ENCODE data around the gene CFAP65. TPM values are rescaled to one million over a fixed set of nuclear protein-coding genes. Genes with fewer than 3 reads are reported as not detected.

The CFAP65 gene
- total and polyA plus RNA-seq, 9 donors: 0.05 to 0.54 TPM; not detected in 7

- Histone ChIP-seq H3K4me3 (ENCODE audit: low read length) (no peak overlapping the region), H3K27me3 (ENCODE audit: control insufficient read depth, insufficient read depth, low read length) (no peaks in the 10 kb centered on the region), H3K27ac (ENCODE audit: low read length) (no peak overlapping the region), H3K36me3 (ENCODE audit: control insufficient read depth, insufficient read depth, low read length) (peaks cover 24% of the 10 kb centered on the region), H3K4me1 (ENCODE audit: control insufficient read depth, insufficient read depth, low read length) (peaks cover 3% of the 10 kb centered on the region), H3K9me3 (replicated peaks; ENCODE audit: control insufficient read depth, low read depth, low read length) (no peaks in the 10 kb centered on the region)
- no CpG with 5 or more reads among the region's 2 CpGs for WGBS (ENCODE audit: insufficient coverage)
- no peak for DNase-seq
Observed at GRCh38 chr2:219079417-219079816, 38.1 kb upstream of the CFAP65 start.

GRCh38 chr2:219078951-219079350 is 37.6 kb upstream of the CFAP65 start:
- no peak for DNase-seq
- no peaks in the 10 kb centered on the region for H3K9me3 ChIP-seq (replicated peaks; ENCODE audit: control insufficient read depth, low read depth, low read length)

GRCh38 chr2:219078126-219078525 is 36.8 kb upstream of the CFAP65 start:
- WGBS (ENCODE audit: insufficient coverage): no CpG with 5 or more reads among the region's 3 CpGs
- H3K27me3 ChIP-seq (ENCODE audit: control insufficient read depth, insufficient read depth, low read length): no peaks in the 10 kb centered on the region
- H3K27ac ChIP-seq (ENCODE audit: low read length): no peak overlapping the region
- DNase-seq: no peak
- no peaks in the 10 kb centered on the region for H3K9me3 ChIP-seq (replicated peaks; ENCODE audit: control insufficient read depth, low read depth, low read length)
- peaks cover 24% of the 10 kb centered on the region for H3K36me3 ChIP-seq (ENCODE audit: control insufficient read depth, insufficient read depth, low read length)
- no peak overlapping the region for H3K4me3 ChIP-seq (ENCODE audit: low read length)
- peaks cover 3% of the 10 kb centered on the region for H3K4me1 ChIP-seq (ENCODE audit: control insufficient read depth, insufficient read depth, low read length)

More at GRCh38 chr2:219078951-219079350, 37.6 kb upstream of the CFAP65 start:
- H3K4me3 ChIP-seq (ENCODE audit: low read length): no peak overlapping the region
- peaks cover 24% of the 10 kb centered on the region for H3K36me3 ChIP-seq (ENCODE audit: control insufficient read depth, insufficient read depth, low read length)
- WGBS (ENCODE audit: insufficient coverage): 96% methylated on average over 3 of the region's 4 CpGs
- no peak overlapping the region for H3K27ac ChIP-seq (ENCODE audit: low read length)
- peaks cover 3% of the 10 kb centered on the region for H3K4me1 ChIP-seq (ENCODE audit: control insufficient read depth, insufficient read depth, low read length)
- no peaks in the 10 kb centered on the region for H3K27me3 ChIP-seq (ENCODE audit: control insufficient read depth, insufficient read depth, low read length)

GRCh38 chr2:219076253-219076652 is 34.9 kb upstream of the CFAP65 start:
- no peak for DNase-seq
- Histone ChIP-seq H3K27me3 (ENCODE audit: control insufficient read depth, insufficient read depth, low read length) (no peaks in the 10 kb centered on the region), H3K36me3 (ENCODE audit: control insufficient read depth, insufficient read depth, low read length) (peaks cover 27% of the 10 kb centered on the region), H3K4me3 (ENCODE audit: low read length) (no peak overlapping the region), H3K9me3 (replicated peaks; ENCODE audit: control insufficient read depth, low read depth, low read length) (no peaks in the 10 kb centered on the region), H3K4me1 (ENCODE audit: control insufficient read depth, insufficient read depth, low read length) (no peaks in the 10 kb centered on the region), H3K27ac (ENCODE audit: low read length) (no peak overlapping the region)
- WGBS (ENCODE audit: insufficient coverage): no CpG with 5 or more reads among the region's 3 CpGs

- H3K27ac ChIP-seq (ENCODE audit: low read length): no peak overlapping the region
- H3K4me1 ChIP-seq (ENCODE audit: control insufficient read depth, insufficient read depth, low read length): no peaks in the 10 kb centered on the region
- H3K27me3 ChIP-seq (ENCODE audit: control insufficient read depth, insufficient read depth, low read length): no peaks in the 10 kb centered on the region
- H3K4me3 ChIP-seq (ENCODE audit: low read length): no peak overlapping the region
- no peaks in the 10 kb centered on the region for H3K9me3 ChIP-seq (replicated peaks; ENCODE audit: control insufficient read depth, low read depth, low read length)
- WGBS (ENCODE audit: insufficient coverage): 33% methylated on average over 8 of the region's 14 CpGs
- DNase-seq: peak; percentile 47
- H3K36me3 ChIP-seq (ENCODE audit: control insufficient read depth, insufficient read depth, low read length): peaks cover 27% of the 10 kb centered on the region
Observed at GRCh38 chr2:219073413-219074129, 32.3 kb upstream of the CFAP65 start.

GRCh38 chr2:219072741-219073250 is 31.5 kb upstream of the CFAP65 start:
- Histone ChIP-seq H3K4me3 (ENCODE audit: low read length) (no peak overlapping the region), H3K27ac (ENCODE audit: low read length) (no peak overlapping the region), H3K4me1 (ENCODE audit: control insufficient read depth, insufficient read depth, low read length) (no peaks in the 10 kb centered on the region), H3K27me3 (ENCODE audit: control insufficient read depth, insufficient read depth, low read length) (no peaks in the 10 kb centered on the region), H3K36me3 (ENCODE audit: control insufficient read depth, insufficient read depth, low read length) (peaks cover 27% of the 10 kb centered on the region), H3K9me3 (replicated peaks; ENCODE audit: control insufficient read depth, low read depth, low read length) (no peaks in the 10 kb centered on the region)
- no peak for DNase-seq
- whole genome bisulfite sequencing (ENCODE audit: insufficient coverage): 88% methylated on average over 3 of the region's 9 CpGs

GRCh38 chr2:219071131-219071816 is 30.0 kb upstream of the CFAP65 start:
- H3K27me3 ChIP-seq (ENCODE audit: control insufficient read depth, insufficient read depth, low read length): no peaks in the 10 kb centered on the region
- H3K4me1 ChIP-seq (ENCODE audit: control insufficient read depth, insufficient read depth, low read length): no peaks in the 10 kb centered on the region
- H3K36me3 ChIP-seq (ENCODE audit: control insufficient read depth, insufficient read depth, low read length): peaks cover 12% of the 10 kb centered on the region
- no peak for DNase-seq
- no peak overlapping the region for H3K4me3 ChIP-seq (ENCODE audit: low read length)
- H3K9me3 ChIP-seq (replicated peaks; ENCODE audit: control insufficient read depth, low read depth, low read length): no peaks in the 10 kb centered on the region
- WGBS (ENCODE audit: insufficient coverage): 100% methylated on average over 1 of the region's 6 CpGs
- no peak overlapping the region for H3K27ac ChIP-seq (ENCODE audit: low read length)

- Histone ChIP-seq H3K4me1 (ENCODE audit: control insufficient read depth, insufficient read depth, low read length) (peaks cover 4% of the 10 kb centered on the region), H3K27ac (ENCODE audit: low read length) (no peak overlapping the region)
Observed at GRCh38 chr2:219065484-219065883, 24.2 kb upstream of the CFAP65 start.

GRCh38 chr2:219062081-219062480 is 20.8 kb upstream of the CFAP65 start:
- Histone ChIP-seq H3K9me3 (replicated peaks; ENCODE audit: control insufficient read depth, low read depth, low read length) (no peaks in the 10 kb centered on the region), H3K27me3 (ENCODE audit: control insufficient read depth, insufficient read depth, low read length) (peaks cover 61% of the 10 kb centered on the region), H3K27ac (ENCODE audit: low read length) (no peak overlapping the region), H3K4me1 (ENCODE audit: control insufficient read depth, insufficient read depth, low read length) (peaks cover 20% of the 10 kb centered on the region), H3K36me3 (ENCODE audit: control insufficient read depth, insufficient read depth, low read length) (no peaks in the 10 kb centered on the region), H3K4me3 (ENCODE audit: low read length) (no peak overlapping the region)
- no CpG with 5 or more reads among the region's 6 CpGs for WGBS (ENCODE audit: insufficient coverage)
- no peak for DNase-seq

More at GRCh38 chr2:219065484-219065883, 24.2 kb upstream of the CFAP65 start:
- Histone ChIP-seq H3K27me3 (ENCODE audit: control insufficient read depth, insufficient read depth, low read length) (peaks cover 28% of the 10 kb centered on the region), H3K36me3 (ENCODE audit: control insufficient read depth, insufficient read depth, low read length) (no peaks in the 10 kb centered on the region), H3K9me3 (replicated peaks; ENCODE audit: control insufficient read depth, low read depth, low read length) (no peaks in the 10 kb centered on the region), H3K4me3 (ENCODE audit: low read length) (no peak overlapping the region)
- no CpG with 5 or more reads among the region's 1 CpG for WGBS (ENCODE audit: insufficient coverage)
- no peak for DNase-seq
